Renal cortical epithelial cell (primary cell): Measurements from ENCODE around the gene ARAP1. TPM values are rescaled to one million over a fixed set of nuclear protein-coding genes. Genes with fewer than 3 reads are reported as not detected.

Experiments used
- DNase-seq: peaks from one replicate; pipeline ENCODE4 v3.0.0-alpha.2; 2011; ENCODE audit warnings: low read depth
- total RNA-seq: library from RNA; depleted of rRNA; stranded (reverse); fragments of >200 nt; gene quantifications from 2 replicates; pipeline ENCODE4 v1.2.3, GENCODE V29; 2014

Gene ARAP1
- total RNA-seq, 1 donor from 2014 or later: 140 TPM

DNA sequence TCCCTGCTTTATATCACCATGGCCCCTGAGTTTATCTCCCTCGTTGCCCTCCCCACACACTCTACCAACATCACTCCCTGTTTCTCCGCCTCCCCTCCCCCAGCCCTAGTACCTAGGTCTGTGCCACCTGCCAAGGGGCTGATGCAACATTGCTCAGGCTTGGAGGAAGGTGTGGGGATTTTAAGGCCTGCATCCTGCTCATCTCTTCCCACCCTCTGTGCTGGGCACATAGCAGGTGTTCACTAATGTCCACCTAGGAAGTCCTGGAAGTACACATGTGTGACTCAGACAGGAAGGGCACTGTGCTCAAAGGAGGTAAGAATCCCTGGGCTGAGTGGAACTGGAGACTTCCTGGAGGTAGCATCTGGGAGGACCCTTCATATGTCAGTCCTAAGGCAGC, 115.0 kb downstream of the ARAP1 start:
- no peak for DNase-seq

DNA sequence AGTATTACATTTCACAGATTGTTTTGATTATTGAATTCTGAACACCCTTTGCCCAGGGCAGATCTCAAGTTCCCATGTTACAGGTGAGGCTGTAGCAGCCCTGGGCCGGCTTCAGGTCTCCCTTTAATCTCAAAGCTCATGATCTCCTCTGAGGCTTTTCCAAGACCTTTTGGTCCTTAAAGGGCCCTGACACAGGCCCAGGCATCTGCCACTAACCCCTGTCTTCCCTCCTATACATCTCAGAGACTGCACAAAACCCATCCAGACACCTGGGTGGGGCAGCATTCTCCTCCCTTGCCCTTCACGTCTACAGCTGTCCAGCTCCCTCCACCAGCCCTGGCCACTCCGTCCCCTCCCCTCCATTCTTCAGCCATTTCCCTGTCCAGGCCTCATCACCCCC, 115.8 kb downstream of the ARAP1 start:
- DNase-seq: no peak

- DNase-seq: no peak
Measured at GRCh38 chr11:72635933-72636332, 116.3 kb downstream of the ARAP1 start.

- DNase-seq: no peak
Measured at GRCh38 chr11:72635309-72635915, 116.8 kb downstream of the ARAP1 start.

Other genes starting within 250 kb of the ARAP1 start
- gene PDE2A, start 78.0 kb downstream of the ARAP1 start, total RNA-seq: 0.50 and 1.9 TPM in 2 replicates
- gene STARD10, start 41.6 kb upstream of the ARAP1 start, total RNA-seq: 41.8 and 108 TPM in 2 replicates
- 15.3 and 16.1 TPM in 2 replicates for gene ATG16L2, start 62.0 kb upstream of the ARAP1 start, total RNA-seq